Endothelial cell of umbilical vein (primary cell): ENCODE results near the gene AGR2. TPM values are rescaled to one million over a fixed set of nuclear protein-coding genes. Genes with fewer than 3 reads are reported as not detected.

Experiments used
- BruUV-seq: library from RNA; stranded (reverse); fragments of 400-500 nt; replicated peaks from 2 replicates; lab custom pipeline; 2021; lab: Mats Ljungman, UMichigan
- CTCF ChIA-PET: fragments of 300-600, 350-600 bp; sonication (Branson Sonifier 250); formaldehyde crosslinking; loops from one replicate; lab custom pipeline; 2021; ENCODE audit warnings: antibody characterized with exemption, inconsistent platforms; lab: Charles Lee
- POLR2A ChIA-PET: fragments of 300-600, 350-600 bp; sonication (Branson Sonifier 250); formaldehyde crosslinking; loops from one replicate; lab custom pipeline; 2021; ENCODE audit warnings: antibody characterized with exemption, inconsistent platforms; lab: Charles Lee
- DNase-seq: peaks from one replicate; pipeline ENCODE4 v3.0.0-alpha.2; 2011; ENCODE audit warnings: low read depth, low spot score
- FAIRE-seq: peaks from 2 replicates; lab custom pipeline; 2011; peaks lifted over from hg19 to GRCh38; lab: Jason Lieb, UNC
- H2AFZ ChIP-seq: 2 replicates; pipeline ENCODE4 v1.6.0; 2012; ENCODE audit warnings: low read depth, low read length, control low read depth, inconsistent platforms
- H3K27ac ChIP-seq: 2 replicates; pipeline ENCODE4 v1.5.1; 2011; ENCODE audit warnings: low read depth, mild to moderate bottlenecking, control low read depth, low read length, moderate library complexity; ENCODE audit not compliant: insufficient read depth
- H3K27me3 ChIP-seq, 2 experiments: 2 replicates each; pipeline versions ENCODE4 v1.6.0 to v1.6.1; 2011; ENCODE audit warnings: low read length in 2 of 2, mixed read lengths in 1 of 2; ENCODE audit not compliant: control insufficient read depth in 2 of 2, insufficient read depth in 2 of 2
- H3K36me3 ChIP-seq, 2 experiments: 2 replicates in 1 of 2; 3 replicates in 1 of 2; pipeline ENCODE4 v1.5.1; 2011; ENCODE audit warnings: low read length in 2 of 2, mild to moderate bottlenecking in 1 of 2, moderate library complexity in 1 of 2; ENCODE audit not compliant: control insufficient read depth in 2 of 2, insufficient read depth in 2 of 2; ENCODE audit errors: extremely low read depth in 1 of 2
- H3K4me1 ChIP-seq: 3 replicates; pipeline ENCODE4 v1.5.1; 2011; ENCODE audit warnings: mild to moderate bottlenecking, low read length; ENCODE audit not compliant: control insufficient read depth, insufficient read depth; ENCODE audit errors: extremely low read depth
- H3K4me2 ChIP-seq: 2 replicates; pipeline ENCODE4 v1.6.1; 2011; ENCODE audit warnings: low read length, control low read depth, mixed read lengths; ENCODE audit not compliant: insufficient read depth
- H3K4me3 ChIP-seq, 3 experiments: fragments of 200-600 bp in 1 of 3; sonication (generic), shearing (Covaris generic) in 1 of 3; replicated peaks in 1 of 3; 2 replicates each; pipeline ENCODE4 v1.5.1; 2011 to 2016; ENCODE audit warnings: control low read depth in 3 of 3, low read length in 3 of 3, mild to moderate bottlenecking in 2 of 3, inconsistent platforms in 1 of 3, low read depth in 1 of 3, moderate library complexity in 1 of 3; ENCODE audit not compliant: insufficient read depth in 1 of 3
- H3K79me2 ChIP-seq: 2 replicates; pipeline ENCODE4 v1.6.0; 2012; ENCODE audit warnings: low read length, inconsistent platforms; ENCODE audit not compliant: control insufficient read depth, insufficient read depth
- H3K9ac ChIP-seq: replicated peaks from 2 replicates; pipeline ENCODE3; 2011; ENCODE audit warnings: low read length, control low read depth; ENCODE audit not compliant: insufficient read depth; ENCODE audit errors: extremely low read depth
- H3K9me1 ChIP-seq: replicated peaks from 3 replicates; pipeline ENCODE4 v1.6.0; 2011; ENCODE audit warnings: mild to moderate bottlenecking, low read length; ENCODE audit not compliant: control insufficient read depth, insufficient read depth; ENCODE audit errors: extremely low read depth
- H3K9me3 ChIP-seq: replicated peaks from 2 replicates; pipeline ENCODE4 v1.5.1; 2012; ENCODE audit warnings: low read length, inconsistent platforms; ENCODE audit not compliant: control insufficient read depth, insufficient read depth
- H4K20me1 ChIP-seq: replicated peaks from 2 replicates; pipeline ENCODE3; 2011; ENCODE audit warnings: mild to moderate bottlenecking, low read length; ENCODE audit not compliant: control insufficient read depth, insufficient read depth; ENCODE audit errors: extremely low read depth
- CTCF ChIP-seq, 2 donors: IDR thresholded peaks; 1 replicate in 1 of 2; 2 replicates in 1 of 2; pipeline ENCODE4 v1.5.1; 2011; ENCODE audit warnings: low read length in 2 of 2, mild to moderate bottlenecking in 2 of 2, moderate library complexity in 2 of 2, control low read depth in 1 of 2, inconsistent platforms in 1 of 2, low read depth in 1 of 2; ENCODE audit not compliant: insufficient read depth in 1 of 2; ENCODE audit errors: extremely low read depth in 1 of 2
- EZH2 ChIP-seq: IDR thresholded peaks from 2 replicates; pipeline ENCODE4 v1.6.1; 2012; ENCODE audit warnings: borderline replicate concordance, low read depth, mild to moderate bottlenecking, moderate library complexity, low read length, inconsistent platforms; ENCODE audit not compliant: severe bottlenecking
- FOS ChIP-seq: IDR thresholded peaks from 2 replicates; pipeline ENCODE4 v1.6.1; 2011; ENCODE audit warnings: mild to moderate bottlenecking, low read length, moderate library complexity, borderline replicate concordance; ENCODE audit not compliant: insufficient read depth
- GATA2 ChIP-seq: IDR thresholded peaks from 2 replicates; pipeline ENCODE4 v1.7.0; 2011; ENCODE audit warnings: low read depth, mild to moderate bottlenecking, moderate library complexity, mixed read lengths, low read length; ENCODE audit not compliant: insufficient read length, insufficient read depth
- JUN ChIP-seq: IDR thresholded peaks from 2 replicates; pipeline ENCODE4 v1.6.1; 2011; ENCODE audit warnings: borderline replicate concordance, low read depth; ENCODE audit not compliant: insufficient read length, insufficient read depth
- MAX ChIP-seq: IDR thresholded peaks from 2 replicates; pipeline ENCODE4 v1.6.1; 2011; ENCODE audit not compliant: insufficient read depth, insufficient read length
- MYC ChIP-seq: IDR thresholded peaks from one replicate; pipeline ENCODE4 v1.6.1; 2011; ENCODE audit warnings: mild to moderate bottlenecking, low read depth, low read length
- POLR2A ChIP-seq: IDR thresholded peaks from 2 replicates; pipeline ENCODE4 v1.6.1; 2012; ENCODE audit warnings: low read depth, mild to moderate bottlenecking, control low read depth, low read length
- POLR2AphosphoS5 ChIP-seq: IDR thresholded peaks from 2 replicates; pipeline ENCODE4 v1.6.1; 2012; ENCODE audit warnings: low read depth, mild to moderate bottlenecking, control low read depth, low read length, moderate library complexity; ENCODE audit not compliant: insufficient read depth
- dilution Hi-C: fragments of 300-500 bp; cut with MboI; formaldehyde crosslinking; loops from one replicate; pipeline ENCODE4 v1.15.0; 2019; ENCODE audit warnings: low sequenced_read_pairs; ENCODE audit not compliant: extremely low pct_ligation_motif_present
- intact Hi-C: fragments of 100-400 bp; cut with micrococcal nuclease; formaldehyde crosslinking; loops from one replicate; pipeline ENCODE4 v1.10.0; 2022
- polyA plus RNA-seq, 4 experiments: library from polyadenylated mRNA; depleted of rRNA in 3 of 4; stranded (reverse) in 3 of 4; unstranded in 1 of 4; fragments of >200 nt; gene quantifications; 2 replicates each; pipeline versions ENCODE4 v1.2.1 to v1.2.3, GENCODE V29; 2011 to 2012; ENCODE audit warnings: missing spikeins in 1 of 4
- total RNA-seq: library from RNA; stranded (reverse); gene quantifications from 2 replicates; pipeline ENCODE4 v1.2.3, GENCODE V29; 2021

AGR2 gene
- total and polyA plus RNA-seq, 2 donors (not counting 3 experiments of a cell fraction or from before 2014, with no cell fraction given) = not detected

GRCh38 chr7:16745645-16746044 lies 59.2 kb downstream of the AGR2 start:
- DNase-seq = no peak
- ChIA-PET POLR2A (no interaction called here), CTCF (no interaction called here)
- H3K27me3 ChIP-seq = no peaks in the 10 kb centered on the region
- H3K4me1 ChIP-seq = peaks cover 27% of the 10 kb centered on the region
- H3K36me3 ChIP-seq = no peaks in the 10 kb centered on the region
- dilution Hi-C loops = no loop called here
- no peaks in the 10 kb centered on the region for H3K79me2 ChIP-seq
- no peaks in the 10 kb centered on the region for H4K20me1 ChIP-seq
- H3K9me1 ChIP-seq = no peaks in the 10 kb centered on the region
- no TSS peak for BruUV-seq
- H3K9ac ChIP-seq = no peak overlapping the region
- H2AFZ ChIP-seq = no peak overlapping the region
- H3K9me3 ChIP-seq = no peaks in the 10 kb centered on the region
- no peak overlapping the region for H3K4me2 ChIP-seq
- H3K27ac ChIP-seq = no peak overlapping the region
- no peak overlapping the region for H3K4me3 ChIP-seq
- FAIRE-seq = no peak
- TF ChIP-seq MAX (no peak), CTCF (IDR thresholded peaks at IDR 0.05; ENCODE audit: extremely low read depth in 1 of 2, insufficient read depth in 1 of 2, low read depth in 1 of 2, low read length in 2 of 2) (no peak), FOS (no peak), POLR2A (no peak), POLR2AphosphoS5 (no peak), EZH2 (no peak), GATA2 (no peak), JUN (no peak), MYC (no peak)
- intact Hi-C loops = no loop called here
